PC-9 (cell line): ENCODE results near the gene ZNF474.

Source experiments
- EZH2 ChIP-seq: fragments of 200-600 bp; sonication (generic); IDR thresholded peaks from 2 replicates; pipeline ENCODE4 v1.8.0; 2017; ENCODE audit warnings: antibody characterized with exemption, low read depth
- TF ChIP-seq, protein P1 (sequence below): fragments of 200-600 bp; sonication (generic); conservative IDR thresholded peaks from 2 replicates; pipeline ENCODE4 v1.6.1; 2017; ENCODE audit warnings: mixed run types, antibody characterized with exemption, mild to moderate bottlenecking, moderate library complexity

DNA sequence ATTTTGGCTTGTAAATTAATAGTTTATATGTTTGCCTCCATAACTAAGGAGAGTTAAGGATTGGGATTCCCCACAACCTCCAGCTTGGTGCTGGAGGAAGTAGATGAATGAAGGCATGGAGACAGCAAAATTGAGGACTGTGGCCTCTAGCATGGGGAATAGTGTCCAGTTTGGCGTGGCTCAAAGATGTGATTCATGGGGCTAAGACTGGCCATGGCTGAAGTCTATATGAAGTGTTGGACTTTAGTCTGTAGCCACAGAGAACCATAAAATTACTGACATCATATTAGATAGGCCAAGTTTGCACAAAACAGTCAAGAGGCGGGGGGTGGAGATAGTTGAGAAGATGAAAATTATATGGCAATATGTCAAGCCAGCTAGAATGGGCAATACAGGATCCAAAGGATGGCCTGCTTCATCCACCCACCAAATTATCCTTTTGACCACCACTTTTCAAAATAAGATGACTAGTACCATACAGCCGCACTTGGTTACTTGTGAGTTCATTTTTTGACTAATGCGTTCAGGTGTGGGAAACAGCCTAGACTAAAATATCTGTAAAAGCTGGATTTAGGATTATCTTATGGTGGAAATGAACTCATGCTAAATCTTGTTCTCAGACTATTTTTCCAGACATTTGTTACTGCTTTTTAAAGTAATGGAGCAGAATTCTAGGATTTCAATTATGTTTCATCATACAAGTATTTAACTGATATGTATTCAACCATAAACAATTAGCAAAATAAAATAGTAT, 40.2 kb downstream of the ZNF474 start:
- TF ChIP-seq, protein P1, sequence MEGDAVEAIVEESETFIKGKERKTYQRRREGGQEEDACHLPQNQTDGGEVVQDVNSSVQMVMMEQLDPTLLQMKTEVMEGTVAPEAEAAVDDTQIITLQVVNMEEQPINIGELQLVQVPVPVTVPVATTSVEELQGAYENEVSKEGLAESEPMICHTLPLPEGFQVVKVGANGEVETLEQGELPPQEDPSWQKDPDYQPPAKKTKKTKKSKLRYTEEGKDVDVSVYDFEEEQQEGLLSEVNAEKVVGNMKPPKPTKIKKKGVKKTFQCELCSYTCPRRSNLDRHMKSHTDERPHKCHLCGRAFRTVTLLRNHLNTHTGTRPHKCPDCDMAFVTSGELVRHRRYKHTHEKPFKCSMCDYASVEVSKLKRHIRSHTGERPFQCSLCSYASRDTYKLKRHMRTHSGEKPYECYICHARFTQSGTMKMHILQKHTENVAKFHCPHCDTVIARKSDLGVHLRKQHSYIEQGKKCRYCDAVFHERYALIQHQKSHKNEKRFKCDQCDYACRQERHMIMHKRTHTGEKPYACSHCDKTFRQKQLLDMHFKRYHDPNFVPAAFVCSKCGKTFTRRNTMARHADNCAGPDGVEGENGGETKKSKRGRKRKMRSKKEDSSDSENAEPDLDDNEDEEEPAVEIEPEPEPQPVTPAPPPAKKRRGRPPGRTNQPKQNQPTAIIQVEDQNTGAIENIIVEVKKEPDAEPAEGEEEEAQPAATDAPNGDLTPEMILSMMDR: no peak
- TF ChIP-seq EZH2: no peak
